ENCODE data around the gene CDC25A.

Gene CDC25A

DNA sequence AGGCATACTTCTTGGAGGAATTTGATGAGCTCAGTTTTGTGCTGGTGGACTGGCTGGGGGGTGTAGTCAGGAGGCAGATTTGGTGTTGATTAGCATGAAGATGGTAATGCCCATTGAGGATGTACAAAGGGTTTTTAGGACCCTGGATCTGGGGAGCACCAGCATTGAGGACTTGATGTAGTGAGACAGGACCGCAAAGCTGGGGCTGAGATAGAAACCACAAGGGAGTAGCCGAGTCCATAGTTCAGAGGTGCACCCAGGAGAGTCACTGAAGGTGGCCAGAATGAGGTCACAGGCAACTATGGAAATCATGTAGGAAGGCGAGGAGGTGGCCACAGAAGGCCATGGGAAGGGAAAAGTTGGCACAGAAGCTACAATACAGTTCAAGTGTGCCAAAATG, 2.7 kb upstream of the CDC25A start:
- Histone ChIP-seq H3K36me3 (ENCODE audit: control insufficient read depth, low read length) (peaks cover 22% of the 10 kb centered on the region), H3K9me3 (ENCODE audit: control insufficient read depth, insufficient read depth, low read length) (no peaks in the 10 kb centered on the region), H3K27me3 (ENCODE audit: control insufficient read depth, low read length) (0 out of 2 replicates have a peak, but pooled peaks cover 2% of the 10 kb centered on the region), H3F3A (ENCODE audit: control insufficient read depth, insufficient read depth) (no peaks in the 10 kb centered on the region), H3K4me1 (ENCODE audit: control insufficient read depth, low read length) (peaks cover 24% of the 10 kb centered on the region), H3K4me3 (ENCODE audit: low read length) (no peak overlapping the region), H4K20me1 (ENCODE audit: control insufficient read depth, insufficient read depth, low read depth, low read length) (no peaks in the 10 kb centered on the region), H3K4me2 (ENCODE audit: low read length) (no peak overlapping the region), H3K27ac (ENCODE audit: low read depth, low read length) (no peak overlapping the region), H3K79me2 (ENCODE audit: control insufficient read depth, low read length) (peaks cover 27% of the 10 kb centered on the region), H3K9me2 (replicated peaks; ENCODE audit: control insufficient read depth, low read length) (no peaks in the 10 kb centered on the region)
- TF ChIP-seq, protein P1, sequence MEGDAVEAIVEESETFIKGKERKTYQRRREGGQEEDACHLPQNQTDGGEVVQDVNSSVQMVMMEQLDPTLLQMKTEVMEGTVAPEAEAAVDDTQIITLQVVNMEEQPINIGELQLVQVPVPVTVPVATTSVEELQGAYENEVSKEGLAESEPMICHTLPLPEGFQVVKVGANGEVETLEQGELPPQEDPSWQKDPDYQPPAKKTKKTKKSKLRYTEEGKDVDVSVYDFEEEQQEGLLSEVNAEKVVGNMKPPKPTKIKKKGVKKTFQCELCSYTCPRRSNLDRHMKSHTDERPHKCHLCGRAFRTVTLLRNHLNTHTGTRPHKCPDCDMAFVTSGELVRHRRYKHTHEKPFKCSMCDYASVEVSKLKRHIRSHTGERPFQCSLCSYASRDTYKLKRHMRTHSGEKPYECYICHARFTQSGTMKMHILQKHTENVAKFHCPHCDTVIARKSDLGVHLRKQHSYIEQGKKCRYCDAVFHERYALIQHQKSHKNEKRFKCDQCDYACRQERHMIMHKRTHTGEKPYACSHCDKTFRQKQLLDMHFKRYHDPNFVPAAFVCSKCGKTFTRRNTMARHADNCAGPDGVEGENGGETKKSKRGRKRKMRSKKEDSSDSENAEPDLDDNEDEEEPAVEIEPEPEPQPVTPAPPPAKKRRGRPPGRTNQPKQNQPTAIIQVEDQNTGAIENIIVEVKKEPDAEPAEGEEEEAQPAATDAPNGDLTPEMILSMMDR (IDR thresholded peaks at IDR 0.05; ENCODE audit: low read depth, low read length, poor library complexity, severe bottlenecking), result no peak
- no peak for TF ChIP-seq EZH2phosphoT487 (IDR thresholded peaks at IDR 0.05; ENCODE audit: borderline replicate concordance, low read length)

DNA sequence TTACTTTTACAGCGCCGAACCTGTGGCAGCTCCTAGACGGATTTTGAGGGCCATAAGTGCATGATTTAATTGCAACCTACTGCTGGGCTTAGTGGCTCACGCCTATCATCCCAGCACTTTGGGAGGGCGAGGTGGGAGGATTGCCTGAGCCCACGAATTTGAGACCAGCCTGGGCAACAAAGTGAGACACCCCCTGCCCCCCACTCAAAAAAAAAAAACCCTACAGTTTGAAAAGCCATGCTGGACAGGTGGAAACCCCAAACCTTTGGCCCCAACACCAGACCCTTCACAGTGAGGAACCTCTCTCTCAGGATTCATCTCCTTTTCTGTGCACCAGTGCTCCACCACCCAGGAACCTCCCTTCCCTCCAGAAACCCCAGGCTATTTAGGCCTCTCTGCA, 1.1 kb upstream of the CDC25A start:
- peaks cover 25% of the 10 kb centered on the region for H3K4me1 ChIP-seq (ENCODE audit: control insufficient read depth, low read length)
- H4K20me1 ChIP-seq (ENCODE audit: control insufficient read depth, insufficient read depth, low read depth, low read length), result no peaks in the 10 kb centered on the region
- no peaks in the 10 kb centered on the region for H3F3A ChIP-seq (ENCODE audit: control insufficient read depth, insufficient read depth)
- no peak overlapping the region; the same call in 1 of the 2 replicates for H3K4me3 ChIP-seq (ENCODE audit: low read length)
- 0 out of 2 replicates have a peak, but pooled peaks cover 2% of the 10 kb centered on the region for H3K27me3 ChIP-seq (ENCODE audit: control insufficient read depth, low read length)
- H3K9me2 ChIP-seq (replicated peaks; ENCODE audit: control insufficient read depth, low read length), result no peaks in the 10 kb centered on the region
- peak overlapping the region; percentile 79; the same call in 1 of the 2 replicates for H3K4me2 ChIP-seq (ENCODE audit: low read length)
- no peak overlapping the region for H3K27ac ChIP-seq (ENCODE audit: low read depth, low read length)
- H3K9me3 ChIP-seq (ENCODE audit: control insufficient read depth, insufficient read depth, low read length), result no peaks in the 10 kb centered on the region
- H3K79me2 ChIP-seq (ENCODE audit: control insufficient read depth, low read length), result peaks cover 43% of the 10 kb centered on the region
- no peak for TF ChIP-seq EZH2phosphoT487 (IDR thresholded peaks at IDR 0.05; ENCODE audit: borderline replicate concordance, low read length)
- TF ChIP-seq, protein P1 (IDR thresholded peaks at IDR 0.05; ENCODE audit: low read depth, low read length, poor library complexity, severe bottlenecking), result no peak
- peaks cover 38% of the 10 kb centered on the region for H3K36me3 ChIP-seq (ENCODE audit: control insufficient read depth, low read length)

DNA sequence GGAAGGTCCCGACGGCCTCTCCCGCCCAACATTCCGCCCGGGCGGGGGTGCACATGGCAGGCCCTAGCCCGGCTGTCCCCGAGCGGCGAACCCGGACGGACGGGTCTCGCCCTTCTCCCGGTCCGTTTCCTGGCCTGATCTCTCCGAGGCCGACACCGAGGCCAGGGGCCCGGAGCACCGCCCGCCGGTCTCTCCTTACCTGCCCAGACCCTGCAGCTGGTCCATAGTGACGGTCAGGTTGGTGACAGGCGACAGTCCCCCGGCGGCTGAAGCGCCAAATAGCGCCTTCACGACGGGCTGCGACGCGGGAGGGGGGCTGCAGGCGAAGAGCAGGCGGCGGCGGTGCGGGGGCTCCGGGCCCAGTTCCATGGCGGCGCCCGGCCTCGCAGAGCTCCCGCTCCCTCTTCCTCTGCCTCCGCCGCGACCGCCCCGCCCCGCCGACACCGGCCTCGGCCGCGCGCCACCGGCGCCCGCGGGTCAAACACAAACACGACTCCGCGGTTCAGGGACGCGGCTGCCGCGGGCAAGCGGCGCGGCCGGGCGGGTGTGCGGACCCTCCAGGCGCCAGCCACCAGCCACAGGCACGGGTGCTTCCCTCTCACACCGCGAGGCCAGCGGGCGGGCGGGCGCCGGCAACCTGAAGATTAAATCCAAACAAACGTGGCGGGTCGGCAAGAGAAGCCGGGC, 495 bp downstream of the CDC25A start:
- Histone ChIP-seq H3K9me2 (replicated peaks; ENCODE audit: control insufficient read depth, low read length) (no peaks in the 10 kb centered on the region), H3K27me3 (ENCODE audit: control insufficient read depth, low read length) (no peaks in the 10 kb centered on the region), H3K36me3 (ENCODE audit: control insufficient read depth, low read length) (peaks cover 54% of the 10 kb centered on the region), H3K27ac (ENCODE audit: low read depth, low read length) (peak overlapping the region; percentile 72), H3K4me3 (ENCODE audit: low read length) (peak overlapping the region; percentile 94), H3K79me2 (ENCODE audit: control insufficient read depth, low read length) (peaks cover 59% of the 10 kb centered on the region), H3K9me3 (ENCODE audit: control insufficient read depth, insufficient read depth, low read length) (no peaks in the 10 kb centered on the region), H3K4me1 (ENCODE audit: control insufficient read depth, low read length) (peaks cover 25% of the 10 kb centered on the region), H3K4me2 (ENCODE audit: low read length) (peak overlapping the region; percentile 62), H4K20me1 (ENCODE audit: control insufficient read depth, insufficient read depth, low read depth, low read length) (no peaks in the 10 kb centered on the region), H3F3A (ENCODE audit: control insufficient read depth, insufficient read depth) (no peaks in the 10 kb centered on the region)
- no peak for TF ChIP-seq EZH2phosphoT487 (IDR thresholded peaks at IDR 0.05; ENCODE audit: borderline replicate concordance, low read length)
- TF ChIP-seq, protein P1 (IDR thresholded peaks at IDR 0.05; ENCODE audit: low read depth, low read length, poor library complexity, severe bottlenecking), result no peak

Data from DOHH2 (cell line).